ENCODE measurements around the gene SLC37A4. TPM values are rescaled to one million over a fixed set of nuclear protein-coding genes. Genes with fewer than 3 reads are reported as not detected.

The SLC37A4 gene
- total RNA-seq, 1 experiment from 2014 or later: 54.5 TPM

GRCh38 chr11:119028346-119029068, 2.2 kb downstream of the SLC37A4 start:
- no peaks in the 10 kb centered on the region for H3K9me3 Mint-ChIP-seq
- ChIA-PET CTCF (no interaction called here), POLR2A (no interaction called here)
- H3K36me3 Mint-ChIP-seq: peaks cover 38% of the 10 kb centered on the region
- no peak for DNase-seq (ENCODE audit: low spot score)
- no peak for TF ChIP-seq TEAD1 (CRISPR knock-in tag; IDR thresholded peaks at IDR 0.05)
- TF ChIP-seq SP1 (CRISPR knock-in tag; conservative IDR thresholded peaks at IDR 0.05): no peak
- TF ChIP-seq MLX (CRISPR knock-in tag; IDR thresholded peaks at IDR 0.05): no peak
- no peak for TF ChIP-seq CREB1 (CRISPR knock-in tag; IDR thresholded peaks at IDR 0.05)
- TF ChIP-seq FOXP1 (CRISPR knock-in tag; IDR thresholded peaks at IDR 0.05; ENCODE audit: borderline replicate concordance): no peak
- no peak for TF ChIP-seq ZNF512 (CRISPR knock-in tag; IDR thresholded peaks at IDR 0.05; ENCODE audit: borderline replicate concordance)
- TF ChIP-seq AR (CRISPR knock-in tag; IDR thresholded peaks at IDR 0.05): no peak
- TF ChIP-seq USF1 (CRISPR knock-in tag; IDR thresholded peaks at IDR 0.05): no peak
- no peak for TF ChIP-seq SMAD4 (CRISPR knock-in tag; IDR thresholded peaks at IDR 0.05)
- TF ChIP-seq TCF7 (CRISPR knock-in tag; IDR thresholded peaks at IDR 0.05; ENCODE audit: low read depth): no peak
- TF ChIP-seq MYBL2 (CRISPR knock-in tag; IDR thresholded peaks at IDR 0.05): no peak
- no peak for TF ChIP-seq SOX15 (CRISPR knock-in tag; IDR thresholded peaks at IDR 0.05)
- TF ChIP-seq KAT7 (CRISPR knock-in tag; IDR thresholded peaks at IDR 0.05; ENCODE audit: borderline replicate concordance): no peak
- no peak for TF ChIP-seq HMGXB4 (CRISPR knock-in tag; IDR thresholded peaks at IDR 0.05)
- peaks cover 19% of the 10 kb centered on the region for H3K4me1 Mint-ChIP-seq
- no peak for ATAC-seq
- H3K27me3 Mint-ChIP-seq (ENCODE audit: low read depth): no peaks in the 10 kb centered on the region
- peak overlapping the region; percentile 76 for H3K4me3 Mint-ChIP-seq
- H3K27ac Mint-ChIP-seq: peak overlapping the region; percentile 78

GRCh38 chr11:119027561-119028345, 2.9 kb downstream of the SLC37A4 start:
- Mint-ChIP-seq H3K36me3 (peaks cover 43% of the 10 kb centered on the region), H3K27ac (peak overlapping the region; percentile 36; the same call in 1 of the 2 replicates), H3K9me3 (no peaks in the 10 kb centered on the region), H3K4me1 (peaks cover 19% of the 10 kb centered on the region), H3K27me3 (ENCODE audit: low read depth) (no peaks in the 10 kb centered on the region), H3K4me3 (peak overlapping the region; percentile 18; the same call in 1 of the 2 replicates)
- DNase-seq (ENCODE audit: low spot score): no peak
- POLR2A ChIA-PET: interaction anchor here (1.2 kb wide), 1 partner anchor 67 kb away, joined by 3 read pairs; a partner anchor contains a TSS
- CTCF ChIA-PET: no interaction called here
- no peak for ATAC-seq
- TF ChIP-seq GTF2I (CRISPR knock-in tag; conservative IDR thresholded peaks at IDR 0.05) (no peak), AFF4 (CRISPR knock-in tag; IDR thresholded peaks at IDR 0.05; ENCODE audit: borderline replicate concordance) (no peak), ZMAT4 (CRISPR knock-in tag; IDR thresholded peaks at IDR 0.05) (no peak), ATF1 (CRISPR knock-in tag; IDR thresholded peaks at IDR 0.05) (no peak), IRF2 (CRISPR knock-in tag; IDR thresholded peaks at IDR 0.05; ENCODE audit: borderline replicate concordance, low read depth) (no peak), ZNF671 (CRISPR knock-in tag; IDR thresholded peaks at IDR 0.05) (no peak), SOX15 (CRISPR knock-in tag; IDR thresholded peaks at IDR 0.05) (no peak)
